Mammary epithelial cell (primary cell): ENCODE data around the gene BGLAP.

Experiments
- CTCF ChIP-seq, 2 donors: IDR thresholded peaks in 1 of 2; conservative IDR thresholded peaks in 1 of 2; 2 replicates each; pipeline ENCODE4 v1.5.1; 2011 to 2012; ENCODE audit warnings: inconsistent platforms in 2 of 2, low read length in 2 of 2, mild to moderate bottlenecking in 2 of 2, control low read depth in 1 of 2, low read depth in 1 of 2; ENCODE audit not compliant: insufficient read depth in 1 of 2; ENCODE audit errors: extremely low read depth in 1 of 2
- EZH2 ChIP-seq: IDR thresholded peaks from 2 replicates; pipeline ENCODE4 v1.6.1; 2012; ENCODE audit warnings: low read length, inconsistent platforms, borderline replicate concordance

GRCh38 chr1:156246241-156246780 is 4.3 kb downstream of the BGLAP start:
- TF ChIP-seq EZH2 (no peak), CTCF (conservative IDR thresholded peaks at IDR 0.05 in 1 of 2, IDR thresholded peaks at IDR 0.05 in 1 of 2; ENCODE audit: extremely low read depth in 1 of 2, insufficient read depth in 1 of 2, low read depth in 1 of 2, low read length in 2 of 2) (no peak)
